ENCODE measurements around the gene F13A1.

The F13A1 gene

GRCh38 chr6:6177754-6178153 lies 142.7 kb downstream of the F13A1 start:
- ATAC-seq = no peak
- TF ChIP-seq ZNF70 (CRISPR knock-in tag; IDR thresholded peaks at IDR 0.05) (no peak), TCF4 (CRISPR knock-in tag; IDR thresholded peaks at IDR 0.05; ENCODE audit: borderline replicate concordance) (no peak)

GRCh38 chr6:6176586-6177228 lies 143.8 kb downstream of the F13A1 start:
- no peak for ATAC-seq

GRCh38 chr6:6176127-6176526 lies 144.3 kb downstream of the F13A1 start:
- TF ChIP-seq TSHZ2 (CRISPR knock-in tag; IDR thresholded peaks at IDR 0.05) (no peak), TOX (CRISPR knock-in tag; IDR thresholded peaks at IDR 0.05; ENCODE audit: borderline replicate concordance) (no peak), ZNF565 (CRISPR knock-in tag; conservative IDR thresholded peaks at IDR 0.05; ENCODE audit: low read depth) (no peak), GLIS3 (CRISPR knock-in tag; IDR thresholded peaks at IDR 0.05) (no peak), PPARA (CRISPR knock-in tag; IDR thresholded peaks at IDR 0.05; ENCODE audit: borderline replicate concordance) (no peak), POU6F1 (CRISPR knock-in tag; IDR thresholded peaks at IDR 0.05; ENCODE audit: borderline replicate concordance, low read depth) (no peak), ZNF70 (CRISPR knock-in tag; IDR thresholded peaks at IDR 0.05) (no peak), ZFP3 (CRISPR knock-in tag; IDR thresholded peaks at IDR 0.05) (no peak), RARB (CRISPR knock-in tag; IDR thresholded peaks at IDR 0.05) (no peak), SNAI2 (CRISPR knock-in tag; IDR thresholded peaks at IDR 0.05) (no peak), OSR1 (CRISPR knock-in tag; IDR thresholded peaks at IDR 0.05) (no peak), ARNTL (CRISPR knock-in tag; IDR thresholded peaks at IDR 0.05; ENCODE audit: borderline replicate concordance, low read depth) (no peak), ESRRG (CRISPR knock-in tag; IDR thresholded peaks at IDR 0.05) (no peak), CREB5 (CRISPR knock-in tag; IDR thresholded peaks at IDR 0.05; ENCODE audit: low read depth) (no peak), ZFP30 (CRISPR knock-in tag; IDR thresholded peaks at IDR 0.05) (no peak), CSDC2 (CRISPR knock-in tag; IDR thresholded peaks at IDR 0.05) (no peak), BACH2 (CRISPR knock-in tag; IDR thresholded peaks at IDR 0.05; ENCODE audit: borderline replicate concordance) (no peak), ZNF8 (CRISPR knock-in tag; IDR thresholded peaks at IDR 0.05) (no peak)
- TF ChIP-seq, protein P1, sequence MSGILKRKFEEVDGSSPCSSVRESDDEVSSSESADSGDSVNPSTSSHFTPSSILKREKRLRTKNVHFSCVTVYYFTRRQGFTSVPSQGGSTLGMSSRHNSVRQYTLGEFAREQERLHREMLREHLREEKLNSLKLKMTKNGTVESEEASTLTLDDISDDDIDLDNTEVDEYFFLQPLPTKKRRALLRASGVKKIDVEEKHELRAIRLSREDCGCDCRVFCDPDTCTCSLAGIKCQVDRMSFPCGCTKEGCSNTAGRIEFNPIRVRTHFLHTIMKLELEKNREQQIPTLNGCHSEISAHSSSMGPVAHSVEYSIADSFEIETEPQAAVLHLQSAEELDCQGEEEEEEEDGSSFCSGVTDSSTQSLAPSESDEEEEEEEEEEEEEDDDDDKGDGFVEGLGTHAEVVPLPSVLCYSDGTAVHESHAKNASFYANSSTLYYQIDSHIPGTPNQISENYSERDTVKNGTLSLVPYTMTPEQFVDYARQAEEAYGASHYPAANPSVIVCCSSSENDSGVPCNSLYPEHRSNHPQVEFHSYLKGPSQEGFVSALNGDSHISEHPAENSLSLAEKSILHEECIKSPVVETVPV (CRISPR knock-in tag; IDR thresholded peaks at IDR 0.05) = no peak
- TF ChIP-seq, protein P2, sequence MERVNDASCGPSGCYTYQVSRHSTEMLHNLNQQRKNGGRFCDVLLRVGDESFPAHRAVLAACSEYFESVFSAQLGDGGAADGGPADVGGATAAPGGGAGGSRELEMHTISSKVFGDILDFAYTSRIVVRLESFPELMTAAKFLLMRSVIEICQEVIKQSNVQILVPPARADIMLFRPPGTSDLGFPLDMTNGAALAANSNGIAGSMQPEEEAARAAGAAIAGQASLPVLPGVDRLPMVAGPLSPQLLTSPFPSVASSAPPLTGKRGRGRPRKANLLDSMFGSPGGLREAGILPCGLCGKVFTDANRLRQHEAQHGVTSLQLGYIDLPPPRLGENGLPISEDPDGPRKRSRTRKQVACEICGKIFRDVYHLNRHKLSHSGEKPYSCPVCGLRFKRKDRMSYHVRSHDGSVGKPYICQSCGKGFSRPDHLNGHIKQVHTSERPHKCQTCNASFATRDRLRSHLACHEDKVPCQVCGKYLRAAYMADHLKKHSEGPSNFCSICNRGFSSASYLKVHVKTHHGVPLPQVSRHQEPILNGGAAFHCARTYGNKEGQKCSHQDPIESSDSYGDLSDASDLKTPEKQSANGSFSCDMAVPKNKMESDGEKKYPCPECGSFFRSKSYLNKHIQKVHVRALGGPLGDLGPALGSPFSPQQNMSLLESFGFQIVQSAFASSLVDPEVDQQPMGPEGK (CRISPR knock-in tag; IDR thresholded peaks at IDR 0.05; ENCODE audit: borderline replicate concordance) = no peak
- no peak for ATAC-seq

More at GRCh38 chr6:6176586-6177228, 143.8 kb downstream of the F13A1 start:
- no peak for TF ChIP-seq ZFP30 (CRISPR knock-in tag; IDR thresholded peaks at IDR 0.05)
- no peak for TF ChIP-seq GLIS3 (CRISPR knock-in tag; IDR thresholded peaks at IDR 0.05)
- TF ChIP-seq BACH2 (CRISPR knock-in tag; IDR thresholded peaks at IDR 0.05; ENCODE audit: borderline replicate concordance) = no peak
- TF ChIP-seq ZNF70 (CRISPR knock-in tag; IDR thresholded peaks at IDR 0.05) = no peak
- TF ChIP-seq ZNF8 (CRISPR knock-in tag; IDR thresholded peaks at IDR 0.05) = no peak

Data from SK-N-SH treated with all-trans-retinoic acid at 6 μM for 48 hours (cell line).